ENCODE results near the gene GPR108.

GPR108 gene

DNA sequence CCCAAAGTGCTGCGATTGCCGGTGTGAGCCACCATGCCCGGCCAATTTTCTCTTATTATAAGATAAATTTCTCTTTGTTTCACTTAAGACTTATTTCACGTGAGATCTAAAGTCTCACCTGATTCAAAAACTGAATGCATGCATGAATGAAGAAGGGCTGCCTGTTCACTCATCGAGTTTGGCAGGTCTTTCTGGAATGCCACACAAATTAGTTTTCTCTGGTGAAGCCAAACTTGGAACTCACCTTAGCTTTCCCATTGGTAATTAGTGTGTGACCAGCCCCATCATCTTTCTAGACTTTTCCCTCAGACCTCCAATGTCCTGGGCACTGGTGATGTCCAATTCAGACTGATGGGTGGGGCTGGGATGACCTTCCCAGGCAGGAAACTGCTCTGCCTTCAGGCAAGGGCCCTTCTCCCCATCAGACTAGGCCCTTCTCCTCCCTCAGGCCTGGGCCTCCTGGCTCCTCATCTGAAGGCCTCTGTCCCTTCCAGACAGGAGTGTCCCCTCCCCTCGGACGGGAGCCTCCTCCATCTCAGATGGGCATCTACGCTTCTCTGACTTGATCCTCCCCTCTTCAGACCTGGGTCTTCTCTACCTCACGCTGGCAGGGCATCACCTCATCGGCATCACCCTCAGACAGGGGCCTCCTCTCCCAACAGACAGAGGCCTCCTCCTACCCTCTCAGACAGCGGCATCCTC lies 31.3 kb downstream of the GPR108 start:
- no peak overlapping the region for H3K9ac ChIP-seq (ENCODE audit: low read depth, low read length)
- H3K9me3 ChIP-seq (ENCODE audit: control insufficient read depth, insufficient read depth, low read length): no peaks in the 10 kb centered on the region
- H3K4me1 ChIP-seq (ENCODE audit: insufficient read depth, low read length): no peaks in the 10 kb centered on the region
- no peaks in the 10 kb centered on the region for H3K36me3 ChIP-seq (ENCODE audit: insufficient read depth, low read length)

DNA sequence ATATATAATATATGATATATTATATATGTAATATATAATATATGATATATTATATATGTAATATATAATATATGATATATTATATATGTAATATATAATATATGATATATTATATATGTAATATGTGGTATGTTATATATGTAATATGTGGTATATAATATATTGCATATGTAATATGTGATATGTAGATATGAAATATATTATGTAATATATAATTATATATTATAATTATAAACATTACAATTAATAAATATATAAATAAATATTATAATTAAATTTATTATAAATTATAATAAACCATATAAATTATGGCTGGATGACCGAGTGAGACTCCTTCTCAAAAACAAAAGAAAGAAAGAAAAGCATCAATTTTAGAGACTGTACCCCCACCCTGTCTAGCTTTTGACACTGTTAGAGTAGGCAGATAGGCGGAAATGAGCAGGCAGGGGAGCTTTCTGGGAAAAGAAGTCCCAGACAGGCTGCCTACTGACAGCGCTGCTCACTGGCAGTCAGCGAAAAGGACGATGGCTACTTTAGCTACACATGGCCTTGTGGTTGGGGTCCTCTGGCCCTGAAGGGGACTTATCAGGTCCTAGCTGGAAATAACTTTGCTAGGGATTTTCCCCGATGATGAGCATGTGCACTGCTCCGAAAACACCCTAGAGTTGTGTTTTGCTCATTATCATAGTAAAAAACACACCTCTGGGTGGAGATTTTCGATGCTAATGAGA lies 36.6 kb downstream of the GPR108 start:
- no peaks in the 10 kb centered on the region for H3K4me1 ChIP-seq (ENCODE audit: insufficient read depth, low read length)
- no peaks in the 10 kb centered on the region for H3K9me3 ChIP-seq (ENCODE audit: control insufficient read depth, insufficient read depth, low read length)
- H3K36me3 ChIP-seq (ENCODE audit: insufficient read depth, low read length): no peaks in the 10 kb centered on the region
- no peak overlapping the region for H3K9ac ChIP-seq (ENCODE audit: low read depth, low read length)

GRCh38 chr19:6699935-6700334 lies 37.4 kb downstream of the GPR108 start:
- no peaks in the 10 kb centered on the region for H3K9me3 ChIP-seq (ENCODE audit: control insufficient read depth, insufficient read depth, low read length)
- no peaks in the 10 kb centered on the region for H3K36me3 ChIP-seq (ENCODE audit: insufficient read depth, low read length)
- no peak overlapping the region for H3K9ac ChIP-seq (ENCODE audit: low read depth, low read length)
- no peaks in the 10 kb centered on the region for H3K4me1 ChIP-seq (ENCODE audit: insufficient read depth, low read length)

DNA sequence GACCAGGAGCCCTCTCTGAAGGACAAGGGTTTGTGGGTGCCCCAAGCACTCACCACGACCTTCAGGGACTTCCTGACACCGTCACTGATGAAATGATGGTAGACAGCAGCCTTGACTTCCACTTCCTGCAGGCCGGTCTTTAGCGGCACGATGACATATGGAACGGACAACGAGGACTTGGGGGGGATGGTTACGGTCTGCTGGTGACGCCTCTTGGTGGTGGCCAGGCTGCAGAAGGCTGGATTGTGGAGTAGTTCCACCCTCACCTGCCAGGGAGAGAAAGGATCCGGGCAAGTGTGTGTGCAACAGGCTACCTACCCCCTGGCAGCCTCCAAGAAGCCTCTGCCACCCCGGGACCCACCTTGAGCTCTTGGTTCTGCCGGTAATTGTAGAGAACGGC lies 40.1 kb downstream of the GPR108 start:
- Histone ChIP-seq H3K4me1 (ENCODE audit: insufficient read depth, low read length) (no peaks in the 10 kb centered on the region), H3K9me3 (ENCODE audit: control insufficient read depth, insufficient read depth, low read length) (no peaks in the 10 kb centered on the region), H3K9ac (ENCODE audit: low read depth, low read length) (no peak overlapping the region), H3K36me3 (ENCODE audit: insufficient read depth, low read length) (no peaks in the 10 kb centered on the region; the same call in 1 of the 2 replicates)

- Histone ChIP-seq H3K9ac (ENCODE audit: low read depth, low read length) (no peak overlapping the region), H3K36me3 (ENCODE audit: insufficient read depth, low read length) (no peaks in the 10 kb centered on the region; the same call in 1 of the 2 replicates), H3K9me3 (ENCODE audit: control insufficient read depth, insufficient read depth, low read length) (no peaks in the 10 kb centered on the region)
These were observed 41.0 kb downstream of the GPR108 start for GRCh38 chr19:6696239-6696820.

GRCh38 chr19:6694147-6694815 lies 43.1 kb downstream of the GPR108 start:
- H3K9ac ChIP-seq (ENCODE audit: low read depth, low read length): no peak overlapping the region
- no peaks in the 10 kb centered on the region for H3K4me1 ChIP-seq (ENCODE audit: insufficient read depth, low read length)
- H3K9me3 ChIP-seq (ENCODE audit: control insufficient read depth, insufficient read depth, low read length): no peaks in the 10 kb centered on the region
- no peaks in the 10 kb centered on the region; the same call in 1 of the 2 replicates for H3K36me3 ChIP-seq (ENCODE audit: insufficient read depth, low read length)

More at GRCh38 chr19:6696239-6696820, 41.0 kb downstream of the GPR108 start:
- H3K4me1 ChIP-seq (ENCODE audit: insufficient read depth, low read length): no peaks in the 10 kb centered on the region

GRCh38 chr19:6693681-6694080 lies 43.7 kb downstream of the GPR108 start:
- no peaks in the 10 kb centered on the region; the same call in 1 of the 2 replicates for H3K36me3 ChIP-seq (ENCODE audit: insufficient read depth, low read length)
- no peaks in the 10 kb centered on the region for H3K9me3 ChIP-seq (ENCODE audit: control insufficient read depth, insufficient read depth, low read length)
- H3K4me1 ChIP-seq (ENCODE audit: insufficient read depth, low read length): no peaks in the 10 kb centered on the region
- no peak overlapping the region for H3K9ac ChIP-seq (ENCODE audit: low read depth, low read length)

DNA sequence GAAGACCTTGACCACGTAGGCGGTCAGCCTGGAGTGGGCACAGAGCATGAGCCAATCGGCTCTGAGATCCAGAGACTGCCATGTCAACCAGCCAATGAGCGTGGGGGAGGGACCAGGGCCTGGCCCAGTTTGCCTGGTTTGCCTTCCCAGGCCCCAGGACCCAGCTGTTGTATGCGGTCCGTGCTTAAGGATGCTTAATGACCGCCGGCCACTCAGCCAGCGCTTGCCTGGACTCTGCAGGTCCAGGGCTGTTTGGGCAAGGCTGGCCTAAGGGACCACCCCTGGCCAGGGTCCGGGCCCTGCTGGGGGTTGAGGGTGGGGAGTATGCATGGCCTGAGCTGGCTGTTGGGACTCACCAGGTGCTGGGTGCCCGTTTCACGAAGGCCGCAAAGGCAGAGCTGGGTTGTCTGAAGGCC lies 44.3 kb downstream of the GPR108 start:
- H3K4me1 ChIP-seq (ENCODE audit: insufficient read depth, low read length): no peaks in the 10 kb centered on the region
- no peaks in the 10 kb centered on the region for H3K9me3 ChIP-seq (ENCODE audit: control insufficient read depth, insufficient read depth, low read length)
- no peaks in the 10 kb centered on the region; the same call in 1 of the 2 replicates for H3K36me3 ChIP-seq (ENCODE audit: insufficient read depth, low read length)
- H3K9ac ChIP-seq (ENCODE audit: low read depth, low read length): no peak overlapping the region

DNA sequence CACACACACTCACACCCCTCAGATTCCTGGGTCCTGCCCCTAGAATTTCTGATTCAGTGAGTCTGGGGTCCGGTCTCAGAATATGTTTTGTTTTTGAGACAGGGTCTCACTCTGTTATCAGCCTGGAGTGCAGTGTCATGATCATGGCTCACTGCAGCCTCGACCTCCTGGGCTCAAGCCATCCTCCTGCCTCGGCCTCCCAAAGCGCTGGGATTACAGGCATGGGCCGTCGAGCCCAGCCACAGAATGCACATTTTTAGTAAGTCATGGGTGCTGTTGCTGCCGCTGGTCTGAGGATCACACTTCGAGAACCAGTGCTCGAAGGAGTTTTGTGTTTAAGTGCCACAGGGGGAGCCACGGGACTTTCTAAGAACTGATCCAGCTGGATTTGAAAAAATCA lies 45.4 kb downstream of the GPR108 start:
- no peaks in the 10 kb centered on the region for H3K9me3 ChIP-seq (ENCODE audit: control insufficient read depth, insufficient read depth, low read length)
- no peak overlapping the region for H3K9ac ChIP-seq (ENCODE audit: low read depth, low read length)
- no peaks in the 10 kb centered on the region for H3K4me1 ChIP-seq (ENCODE audit: insufficient read depth, low read length)
- H3K36me3 ChIP-seq (ENCODE audit: insufficient read depth, low read length): no peaks in the 10 kb centered on the region; the same call in 1 of the 2 replicates

DNA sequence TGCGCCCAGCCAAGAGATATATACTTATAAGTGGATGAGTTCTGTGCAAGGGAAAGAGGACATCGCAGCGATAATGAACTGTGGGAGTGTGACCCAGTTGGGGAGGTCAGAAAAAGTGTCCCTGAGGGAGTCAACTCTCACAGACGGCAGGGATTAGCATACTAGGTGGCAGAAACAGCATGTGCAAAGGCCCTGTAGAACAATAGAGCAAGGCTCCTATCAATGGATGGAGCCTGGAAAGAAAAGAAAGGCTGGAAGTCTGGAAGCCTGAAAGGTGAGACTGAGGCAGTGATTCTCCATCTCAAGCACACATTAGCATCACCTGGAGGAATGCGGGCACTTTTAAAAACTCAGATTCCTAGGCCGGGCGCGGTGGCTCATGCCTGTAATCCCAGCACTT lies 46.0 kb downstream of the GPR108 start:
- no peaks in the 10 kb centered on the region for H3K4me1 ChIP-seq (ENCODE audit: insufficient read depth, low read length)
- H3K9me3 ChIP-seq (ENCODE audit: control insufficient read depth, insufficient read depth, low read length): no peaks in the 10 kb centered on the region
- no peaks in the 10 kb centered on the region; the same call in 1 of the 2 replicates for H3K36me3 ChIP-seq (ENCODE audit: insufficient read depth, low read length)
- no peak overlapping the region for H3K9ac ChIP-seq (ENCODE audit: low read depth, low read length)

- Histone ChIP-seq H3K4me1 (ENCODE audit: insufficient read depth, low read length) (no peaks in the 10 kb centered on the region), H3K9ac (ENCODE audit: low read depth, low read length) (no peak overlapping the region), H3K36me3 (ENCODE audit: insufficient read depth, low read length) (no peaks in the 10 kb centered on the region; the same call in 1 of the 2 replicates), H3K9me3 (ENCODE audit: control insufficient read depth, insufficient read depth, low read length) (no peaks in the 10 kb centered on the region)
These were observed 47.1 kb downstream of the GPR108 start for GRCh38 chr19:6690160-6690885.

GRCh38 chr19:6687114-6687513 lies 50.3 kb downstream of the GPR108 start:
- H3K36me3 ChIP-seq (ENCODE audit: insufficient read depth, low read length): no peaks in the 10 kb centered on the region
- H3K4me1 ChIP-seq (ENCODE audit: insufficient read depth, low read length): no peaks in the 10 kb centered on the region
- no peak overlapping the region for H3K9ac ChIP-seq (ENCODE audit: low read depth, low read length)
- no peaks in the 10 kb centered on the region for H3K9me3 ChIP-seq (ENCODE audit: control insufficient read depth, insufficient read depth, low read length)

- no peaks in the 10 kb centered on the region for H3K9me3 ChIP-seq (ENCODE audit: control insufficient read depth, insufficient read depth, low read length)
- no peaks in the 10 kb centered on the region for H3K4me1 ChIP-seq (ENCODE audit: insufficient read depth, low read length)
- H3K36me3 ChIP-seq (ENCODE audit: insufficient read depth, low read length): no peaks in the 10 kb centered on the region
- no peak overlapping the region for H3K9ac ChIP-seq (ENCODE audit: low read depth, low read length)
These were observed 50.8 kb downstream of the GPR108 start for GRCh38 chr19:6686628-6686975.

All from ES-I3 (cell line).